ENCODE results near the gene TENM3.

TENM3 gene

GRCh38 chr4:182582245-182582644 lies 339.0 kb downstream of the TENM3 start:
- no peak for DNase-seq

GRCh38 chr4:182583703-182584415 lies 340.7 kb downstream of the TENM3 start:
- no peak for DNase-seq

- no peak for DNase-seq
Measured at GRCh38 chr4:182585321-182585720, 342.1 kb downstream of the TENM3 start.

GRCh38 chr4:182589100-182589499 lies 345.9 kb downstream of the TENM3 start:
- no peak for DNase-seq

- DNase-seq, result no peak
Measured at GRCh38 chr4:182593402-182593801, 350.2 kb downstream of the TENM3 start.

- no peak for DNase-seq
Measured at GRCh38 chr4:182593864-182594263, 350.7 kb downstream of the TENM3 start.

GRCh38 chr4:182600093-182600492 lies 356.9 kb downstream of the TENM3 start:
- no peak for DNase-seq

GRCh38 chr4:182600856-182601255 lies 357.7 kb downstream of the TENM3 start:
- DNase-seq, result no peak

- DNase-seq, result no peak
Measured at GRCh38 chr4:182604161-182604622, 361.0 kb downstream of the TENM3 start.

GRCh38 chr4:182604953-182605352 lies 361.8 kb downstream of the TENM3 start:
- no peak for DNase-seq

GRCh38 chr4:182608525-182608924 lies 365.3 kb downstream of the TENM3 start:
- no peak for DNase-seq

- no peak for DNase-seq
Measured at GRCh38 chr4:182616476-182616875, 373.3 kb downstream of the TENM3 start.

GRCh38 chr4:182619660-182620059 lies 376.5 kb downstream of the TENM3 start:
- no peak for DNase-seq

GRCh38 chr4:182620111-182620980 lies 377.1 kb downstream of the TENM3 start:
- no peak for DNase-seq

- DNase-seq, result no peak
Measured at GRCh38 chr4:182624281-182624680, 381.1 kb downstream of the TENM3 start.

- DNase-seq, result no peak
Measured at GRCh38 chr4:182625193-182625592, 382.0 kb downstream of the TENM3 start.

GRCh38 chr4:182627996-182628395 lies 384.8 kb downstream of the TENM3 start:
- DNase-seq, result no peak

GRCh38 chr4:182628544-182628943 lies 385.3 kb downstream of the TENM3 start:
- DNase-seq, result no peak

- DNase-seq, result no peak
Measured at GRCh38 chr4:182629096-182629495, 385.9 kb downstream of the TENM3 start.

GRCh38 chr4:182640491-182640890 lies 397.3 kb downstream of the TENM3 start:
- no peak for DNase-seq

- no peak for DNase-seq
Measured at GRCh38 chr4:182640932-182641331, 397.7 kb downstream of the TENM3 start.

GRCh38 chr4:182642831-182643230 lies 399.6 kb downstream of the TENM3 start:
- no peak for DNase-seq

GRCh38 chr4:182643801-182644682 lies 400.8 kb downstream of the TENM3 start:
- no peak for DNase-seq

Measured in midbrain (tissue), 1 donor.